Measurements from ENCODE around the gene CUZD1.

Gene CUZD1

GRCh38 chr10:122882766-122883165, 37.1 kb upstream of the CUZD1 start:
- H3K4me1 ChIP-seq (ENCODE audit: insufficient read depth, low read length): peaks cover 22% of the 10 kb centered on the region
- H3K4me3 ChIP-seq (ENCODE audit: low read depth in 1 of 2, low read length in 2 of 2): no peak overlapping the region
- no peak overlapping the region for H3K27ac ChIP-seq (ENCODE audit: low read length)
- no peak overlapping the region for H2AFZ ChIP-seq (ENCODE audit: low read depth, low read length)
- ATAC-seq (ENCODE audit: insufficient read depth, low read depth): no peak
- no peak overlapping the region for H3K9ac ChIP-seq (ENCODE audit: low read depth, low read length)
- peaks cover 16% of the 10 kb centered on the region for H3K79me2 ChIP-seq (ENCODE audit: insufficient read depth, low read length)
- no peak for DNase-seq
- no peak overlapping the region for H3K4me2 ChIP-seq (ENCODE audit: insufficient read depth, low read length)
- H4K20me1 ChIP-seq (ENCODE audit: insufficient read depth, low read length): peaks cover 3% of the 10 kb centered on the region; the same call in 1 of the 2 replicates
- no peaks in the 10 kb centered on the region for H3K9me3 ChIP-seq (ENCODE audit: insufficient read depth, low read length, severe bottlenecking)
- no peaks in the 10 kb centered on the region for H3K36me3 ChIP-seq (ENCODE audit: insufficient read depth, low read length)
- TF ChIP-seq CTCF (IDR thresholded peaks at IDR 0.05; ENCODE audit: borderline replicate concordance, extremely low read depth, low read length, poor library complexity, severe bottlenecking): no peak
- TF ChIP-seq EZH2 (IDR thresholded peaks at IDR 0.05; ENCODE audit: borderline replicate concordance, low read depth, low read length, severe bottlenecking): no peak
- no peaks in the 10 kb centered on the region for H3K27me3 ChIP-seq (ENCODE audit: insufficient read depth, low read length, poor library complexity)

- H3K9ac ChIP-seq (ENCODE audit: low read depth, low read length): peak within 1 kb of the TSS; percentile 80
- H3K27me3 ChIP-seq (ENCODE audit: insufficient read depth, low read length, poor library complexity): no peaks in the 10 kb centered on the region
- ATAC-seq (ENCODE audit: insufficient read depth, low read depth): peak; percentile 83
- peak within 1 kb of the TSS; percentile 93 for H3K27ac ChIP-seq (ENCODE audit: low read length)
- H2AFZ ChIP-seq (ENCODE audit: low read depth, low read length): peak within 1 kb of the TSS; percentile 96
- no peaks in the 10 kb centered on the region for H3K9me3 ChIP-seq (ENCODE audit: insufficient read depth, low read length, severe bottlenecking)
- DNase-seq: peak; percentile 89
- peaks cover 12% of the 10 kb centered on the region; the same call in 1 of the 2 replicates for H4K20me1 ChIP-seq (ENCODE audit: insufficient read depth, low read length)
- peaks cover 48% of the 10 kb centered on the region for H3K79me2 ChIP-seq (ENCODE audit: insufficient read depth, low read length)
- H3K4me1 ChIP-seq (ENCODE audit: insufficient read depth, low read length): peaks cover 30% of the 10 kb centered on the region
- TF ChIP-seq EZH2 (IDR thresholded peaks at IDR 0.05; ENCODE audit: borderline replicate concordance, low read depth, low read length, severe bottlenecking) (no peak), CTCF (IDR thresholded peaks at IDR 0.05; ENCODE audit: borderline replicate concordance, extremely low read depth, low read length, poor library complexity, severe bottlenecking) (no peak)
- peak within 1 kb of the TSS; percentile 83 to 98 for H3K4me3 ChIP-seq (ENCODE audit: low read depth in 1 of 2, low read length in 2 of 2)
- no peaks in the 10 kb centered on the region; the same call in 1 of the 2 replicates for H3K36me3 ChIP-seq (ENCODE audit: insufficient read depth, low read length)
- H3K4me2 ChIP-seq (ENCODE audit: insufficient read depth, low read length): peak within 1 kb of the TSS; percentile 71
These were observed 33.9 kb upstream of the CUZD1 start, which contains the start of gene FAM24B for GRCh38 chr10:122879339-122880273. Gene FAM24B (minus strand): TSS chr10:122879581. CDS start chr10:122850515, 29,066 bp downstream.

GRCh38 chr10:122878799-122879338, 33.2 kb upstream of the CUZD1 start:
- Histone ChIP-seq H3K36me3 (ENCODE audit: insufficient read depth, low read length) (no peaks in the 10 kb centered on the region; the same call in 1 of the 2 replicates), H3K9me3 (ENCODE audit: insufficient read depth, low read length, severe bottlenecking) (no peaks in the 10 kb centered on the region), H3K79me2 (ENCODE audit: insufficient read depth, low read length) (peaks cover 55% of the 10 kb centered on the region), H3K27ac (ENCODE audit: low read length) (peak overlapping the region; percentile 93), H3K27me3 (ENCODE audit: insufficient read depth, low read length, poor library complexity) (no peaks in the 10 kb centered on the region), H3K9ac (ENCODE audit: low read depth, low read length) (peak overlapping the region; percentile 80), H4K20me1 (ENCODE audit: insufficient read depth, low read length) (peaks cover 12% of the 10 kb centered on the region; the same call in 1 of the 2 replicates), H3K4me1 (ENCODE audit: insufficient read depth, low read length) (peaks cover 30% of the 10 kb centered on the region), H3K4me2 (ENCODE audit: insufficient read depth, low read length) (peak overlapping the region; percentile 71), H2AFZ (ENCODE audit: low read depth, low read length) (peak overlapping the region; percentile 96), H3K4me3 (ENCODE audit: low read depth in 1 of 2, low read length in 2 of 2) (peak overlapping the region; percentile 83 to 98)
- peak; percentile 20; the same call in 2 of the 3 replicates for ATAC-seq (ENCODE audit: insufficient read depth, low read depth)
- TF ChIP-seq EZH2 (IDR thresholded peaks at IDR 0.05; ENCODE audit: borderline replicate concordance, low read depth, low read length, severe bottlenecking) (no peak), CTCF (IDR thresholded peaks at IDR 0.05; ENCODE audit: borderline replicate concordance, extremely low read depth, low read length, poor library complexity, severe bottlenecking) (no peak)
- DNase-seq: no peak
